Hematopoietic multipotent progenitor cell treated with erythropoietin and hydrocortisone succinate and interleukin-3 and kit ligand, for 17 days (in vitro differentiated cells): ENCODE results near the gene AGBL1.

ENCODE experiments used
- DNase-seq: peaks from one replicate; pipeline ENCODE4 v3.0.0-alpha.2; 2015; ENCODE audit warnings: low spot score

AGBL1 gene

GRCh38 chr15:86327230-86327865, 247.7 kb downstream of the AGBL1 start:
- DNase-seq: no peak

GRCh38 chr15:86328658-86329057, 249.0 kb downstream of the AGBL1 start:
- no peak for DNase-seq

GRCh38 chr15:86329311-86330013, 249.8 kb downstream of the AGBL1 start:
- DNase-seq: no peak

- DNase-seq: no peak
Measured at GRCh38 chr15:86333819-86334218, 254.1 kb downstream of the AGBL1 start.

GRCh38 chr15:86336051-86336788, 256.5 kb downstream of the AGBL1 start:
- DNase-seq: no peak

GRCh38 chr15:86337071-86337470, 257.4 kb downstream of the AGBL1 start:
- no peak for DNase-seq

GRCh38 chr15:86347245-86347644, 267.6 kb downstream of the AGBL1 start:
- no peak for DNase-seq

GRCh38 chr15:86349565-86349964, 269.9 kb downstream of the AGBL1 start:
- DNase-seq: no peak

GRCh38 chr15:86353213-86353612, 273.5 kb downstream of the AGBL1 start:
- no peak for DNase-seq

- no peak for DNase-seq
Measured at GRCh38 chr15:86355361-86355760, 275.7 kb downstream of the AGBL1 start.

- no peak for DNase-seq
Measured at GRCh38 chr15:86355801-86356200, 276.1 kb downstream of the AGBL1 start.

- no peak for DNase-seq
Measured at GRCh38 chr15:86362555-86362954, 282.9 kb downstream of the AGBL1 start.

GRCh38 chr15:86373147-86373546, 293.5 kb downstream of the AGBL1 start:
- DNase-seq: no peak

GRCh38 chr15:86375733-86376280, 296.1 kb downstream of the AGBL1 start:
- DNase-seq: no peak

GRCh38 chr15:86377914-86378313, 298.2 kb downstream of the AGBL1 start:
- DNase-seq: no peak

- no peak for DNase-seq
Measured at GRCh38 chr15:86382341-86382740, 302.7 kb downstream of the AGBL1 start.

GRCh38 chr15:86383611-86384010, 303.9 kb downstream of the AGBL1 start:
- no peak for DNase-seq

GRCh38 chr15:86384186-86384585, 304.5 kb downstream of the AGBL1 start:
- no peak for DNase-seq

GRCh38 chr15:86392296-86392695, 312.6 kb downstream of the AGBL1 start:
- no peak for DNase-seq

GRCh38 chr15:86392874-86393273, 313.2 kb downstream of the AGBL1 start:
- DNase-seq: no peak

- no peak for DNase-seq
Measured at GRCh38 chr15:86394866-86395265, 315.2 kb downstream of the AGBL1 start.

GRCh38 chr15:86399041-86399954, 319.6 kb downstream of the AGBL1 start:
- no peak for DNase-seq
